Measurements from ENCODE around the gene ADARB1.
"Not testable (repeated sequence)": the region's sequence is repeated elsewhere in the genome, so short reads cannot be mapped to it uniquely, and the experiment has no call there.

The ADARB1 gene

GRCh38 chr21:45135868-45136267 is 61.5 kb downstream of the ADARB1 start:
- DNase-seq (ENCODE audit: low read depth): no peak

GRCh38 chr21:45136500-45136899 is 62.1 kb downstream of the ADARB1 start:
- DNase-seq (ENCODE audit: low read depth): no peak

- DNase-seq (ENCODE audit: low read depth): peak; percentile 75
These were observed 62.7 kb downstream of the ADARB1 start for GRCh38 chr21:45136927-45137611.

- DNase-seq (ENCODE audit: low read depth): no peak
These were observed 63.2 kb downstream of the ADARB1 start for GRCh38 chr21:45137612-45137937.

GRCh38 chr21:45138199-45139002 is 64.0 kb downstream of the ADARB1 start:
- DNase-seq (ENCODE audit: low read depth): peak; percentile 90

GRCh38 chr21:45139003-45139360 is 64.6 kb downstream of the ADARB1 start:
- not testable (repeated sequence) for DNase-seq (ENCODE audit: low read depth)

GRCh38 chr21:45139473-45139872 is 65.1 kb downstream of the ADARB1 start:
- DNase-seq (ENCODE audit: low read depth): no peak

GRCh38 chr21:45140346-45140940 is 66.1 kb downstream of the ADARB1 start:
- peak; percentile 89 for DNase-seq (ENCODE audit: low read depth)

- not testable (repeated sequence) for DNase-seq (ENCODE audit: low read depth)
These were observed 66.6 kb downstream of the ADARB1 start for GRCh38 chr21:45140944-45141343.

GRCh38 chr21:45141507-45141906 is 67.1 kb downstream of the ADARB1 start:
- DNase-seq (ENCODE audit: low read depth): no peak

- no peak for DNase-seq (ENCODE audit: low read depth)
These were observed 68.3 kb downstream of the ADARB1 start for GRCh38 chr21:45142469-45143308.

- DNase-seq (ENCODE audit: low read depth): no peak
These were observed 69.5 kb downstream of the ADARB1 start for GRCh38 chr21:45143855-45144254.

GRCh38 chr21:45145146-45145545 is 70.8 kb downstream of the ADARB1 start:
- no peak for DNase-seq (ENCODE audit: low read depth)

GRCh38 chr21:45145846-45146245 is 71.5 kb downstream of the ADARB1 start:
- not testable (repeated sequence) for DNase-seq (ENCODE audit: low read depth)

GRCh38 chr21:45146306-45146705 is 71.9 kb downstream of the ADARB1 start:
- DNase-seq (ENCODE audit: low read depth): no peak

GRCh38 chr21:45146801-45147200 is 72.4 kb downstream of the ADARB1 start:
- DNase-seq (ENCODE audit: low read depth): no peak

- no peak for DNase-seq (ENCODE audit: low read depth)
These were observed 73.3 kb downstream of the ADARB1 start for GRCh38 chr21:45147473-45148315.

GRCh38 chr21:45148316-45148990 is 74.1 kb downstream of the ADARB1 start:
- no peak for DNase-seq (ENCODE audit: low read depth)

GRCh38 chr21:45149021-45149420 is 74.6 kb downstream of the ADARB1 start:
- no peak for DNase-seq (ENCODE audit: low read depth)

GRCh38 chr21:45150638-45151131 is 76.3 kb downstream of the ADARB1 start:
- DNase-seq (ENCODE audit: low read depth): no peak
